Activated T-cell treated with anti-CD3 and anti-CD28 coated beads for 1 hour (primary cell): ENCODE measurements around the gene MAB21L3.

ENCODE experiments used
- DNase-seq: peaks from one replicate; pipeline ENCODE4 v3.0.0-alpha.2; 2020; ENCODE audit warnings: low read depth

Gene MAB21L3

DNA sequence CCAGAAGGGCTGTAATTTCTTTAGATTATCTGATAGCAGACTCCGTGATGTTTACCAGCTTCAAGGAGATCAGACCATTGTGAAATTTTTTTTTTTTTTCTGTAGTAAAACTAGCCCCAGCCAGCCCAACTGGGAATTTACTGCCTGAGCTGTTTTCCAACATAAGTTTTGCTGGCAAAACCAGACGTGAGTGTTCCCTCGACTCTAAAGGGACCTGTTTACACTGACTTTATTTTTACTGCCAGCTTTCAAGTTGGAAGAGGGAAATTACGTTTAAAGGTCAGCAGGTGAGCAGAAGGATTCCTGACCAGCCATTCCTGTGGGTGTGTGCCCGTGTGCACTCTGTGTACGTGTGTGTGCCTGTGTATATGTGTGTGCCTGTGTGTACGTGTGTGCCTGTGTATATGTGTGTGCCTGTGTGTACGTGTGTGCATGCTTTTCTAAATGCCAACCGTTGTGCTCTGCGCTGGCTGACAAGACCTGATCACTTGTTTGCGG lies 374 bp downstream of the MAB21L3 start:
- DNase-seq = no peak

DNA sequence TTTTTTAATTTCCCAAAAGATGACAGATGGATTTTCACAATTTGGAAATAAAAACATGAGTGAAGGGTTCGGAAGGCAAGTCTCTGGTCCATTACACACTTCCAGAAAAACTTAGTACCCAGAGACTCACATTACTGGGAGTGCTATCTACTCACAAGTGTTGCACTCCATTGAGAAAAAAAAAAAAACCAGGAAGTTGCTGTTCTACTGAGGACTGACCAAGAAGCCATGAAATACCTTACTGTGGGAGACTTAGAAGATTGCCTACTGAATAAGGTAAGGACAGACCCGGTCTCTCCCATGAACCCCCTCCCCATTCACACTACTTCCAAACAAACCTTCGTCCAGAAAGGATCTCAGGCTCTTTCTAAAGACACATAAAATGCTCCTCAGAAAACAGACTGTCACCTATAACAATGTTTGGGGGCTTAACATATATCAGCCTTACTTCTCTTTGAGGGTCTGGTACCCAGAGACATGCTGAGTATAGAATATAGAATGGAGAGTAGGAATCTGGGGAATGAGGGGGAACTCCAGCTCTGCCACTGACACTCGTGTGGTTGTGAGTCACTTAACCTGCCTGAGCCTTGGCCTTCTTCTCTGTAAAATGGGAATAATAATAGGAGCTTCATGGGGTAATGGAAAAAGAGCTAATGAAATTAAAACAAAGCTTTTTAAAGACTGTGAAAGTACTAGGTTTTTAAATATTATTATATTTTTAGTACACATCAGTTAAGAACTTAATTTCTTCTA lies 1.4 kb downstream of the MAB21L3 start:
- no peak for DNase-seq

DNA sequence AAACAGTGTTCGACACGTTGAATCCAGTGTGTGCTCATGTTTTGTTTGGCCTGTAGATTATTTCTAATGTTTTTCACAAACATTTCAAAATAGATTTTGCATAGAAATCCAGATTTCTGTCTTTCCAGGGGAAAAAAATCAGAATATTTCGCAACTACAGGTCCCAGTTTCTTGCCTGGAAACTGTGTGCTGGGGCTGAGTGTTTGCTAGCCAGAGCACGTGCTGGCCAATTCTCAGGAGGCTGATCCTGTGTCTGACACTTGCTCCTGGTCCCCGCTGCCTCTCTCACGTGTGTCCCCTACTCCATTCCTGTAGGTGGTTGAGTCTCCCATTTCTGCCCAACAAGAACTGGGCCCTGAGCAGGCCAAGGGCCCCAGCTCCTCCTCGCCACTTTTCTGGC lies 2.4 kb downstream of the MAB21L3 start:
- no peak for DNase-seq

DNA sequence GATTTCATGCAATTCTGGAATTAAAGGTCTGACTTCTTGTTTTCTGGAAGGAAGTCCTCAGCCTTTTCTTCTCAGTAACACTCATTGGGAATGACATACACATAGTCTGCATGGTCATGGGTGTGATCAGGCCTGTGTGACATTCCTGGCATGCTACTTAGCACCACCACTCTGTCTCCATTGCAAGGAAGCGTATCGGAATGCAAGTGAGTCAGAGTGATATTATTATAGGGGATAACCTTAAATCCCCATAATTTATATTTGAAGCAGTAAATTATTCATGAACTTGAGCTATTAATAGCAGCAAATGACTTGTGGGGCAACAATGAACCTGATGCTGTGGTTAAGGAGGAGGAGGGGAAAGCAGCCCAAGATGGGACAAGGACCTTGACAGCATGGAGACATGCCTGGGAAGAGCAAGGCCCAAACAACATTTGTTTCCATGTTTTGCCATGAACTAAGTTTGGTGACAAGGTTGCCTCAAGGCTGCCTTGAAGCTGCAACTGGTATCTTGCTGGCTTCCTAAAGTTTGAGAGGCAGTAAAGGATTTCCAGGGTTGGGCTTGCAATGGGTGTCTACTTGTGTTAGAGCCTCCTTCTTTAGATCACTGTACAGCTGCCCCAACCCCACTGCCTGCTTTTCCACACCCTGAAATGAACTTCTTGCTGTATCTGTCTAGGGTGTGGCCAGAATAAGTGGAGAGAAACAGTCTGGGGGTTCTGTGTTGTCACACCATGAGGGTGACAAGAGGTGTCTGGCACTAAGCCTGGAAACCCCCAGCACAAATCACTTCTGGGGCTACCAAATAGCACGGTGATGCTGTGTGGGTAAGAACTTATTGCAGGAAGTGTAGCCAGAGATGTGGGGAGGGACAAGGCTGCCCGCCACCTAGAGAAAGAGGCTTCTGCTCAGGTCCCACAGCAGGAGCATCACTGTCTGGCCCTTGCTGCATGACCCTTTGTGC lies 4.6 kb downstream of the MAB21L3 start:
- DNase-seq = no peak

DNA sequence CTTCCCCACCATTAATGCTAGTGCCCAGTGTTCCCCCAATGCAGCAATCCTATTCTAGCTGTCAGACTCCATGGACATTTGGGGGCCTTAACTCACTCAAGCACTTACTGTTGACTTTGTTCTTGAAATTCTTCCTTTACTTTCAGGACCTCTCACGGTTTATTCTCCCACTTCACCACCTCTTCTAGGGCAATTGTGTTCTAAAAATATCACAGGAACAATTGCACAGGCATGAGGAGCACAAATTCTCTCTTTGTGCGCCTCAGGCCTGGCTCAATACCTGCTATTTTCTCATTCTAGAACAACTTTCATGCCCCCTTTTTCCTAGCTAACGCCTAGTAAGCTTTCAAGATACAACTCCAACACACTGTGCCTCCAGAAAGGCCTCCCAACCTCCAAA lies 7.3 kb downstream of the MAB21L3 start:
- DNase-seq = no peak

DNA sequence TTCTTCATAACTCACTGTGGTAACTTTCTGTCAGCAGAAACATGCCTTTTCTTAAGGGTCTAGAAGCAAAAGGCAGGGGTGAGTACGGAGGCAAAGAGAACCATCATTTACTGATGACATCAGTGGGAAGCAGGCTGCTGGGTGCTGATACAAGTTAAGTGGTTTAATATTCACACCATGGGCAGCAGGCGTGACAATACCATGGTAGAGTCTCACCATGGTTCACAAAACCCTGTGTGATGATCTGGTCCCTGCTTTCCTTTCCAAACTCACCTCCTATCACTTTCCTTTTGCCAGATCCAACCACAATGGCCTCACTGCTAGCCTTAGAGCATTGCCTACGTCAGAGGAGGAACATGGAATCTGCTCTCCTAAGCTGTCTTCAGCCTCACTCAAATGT lies 8.7 kb downstream of the MAB21L3 start:
- no peak for DNase-seq

DNA sequence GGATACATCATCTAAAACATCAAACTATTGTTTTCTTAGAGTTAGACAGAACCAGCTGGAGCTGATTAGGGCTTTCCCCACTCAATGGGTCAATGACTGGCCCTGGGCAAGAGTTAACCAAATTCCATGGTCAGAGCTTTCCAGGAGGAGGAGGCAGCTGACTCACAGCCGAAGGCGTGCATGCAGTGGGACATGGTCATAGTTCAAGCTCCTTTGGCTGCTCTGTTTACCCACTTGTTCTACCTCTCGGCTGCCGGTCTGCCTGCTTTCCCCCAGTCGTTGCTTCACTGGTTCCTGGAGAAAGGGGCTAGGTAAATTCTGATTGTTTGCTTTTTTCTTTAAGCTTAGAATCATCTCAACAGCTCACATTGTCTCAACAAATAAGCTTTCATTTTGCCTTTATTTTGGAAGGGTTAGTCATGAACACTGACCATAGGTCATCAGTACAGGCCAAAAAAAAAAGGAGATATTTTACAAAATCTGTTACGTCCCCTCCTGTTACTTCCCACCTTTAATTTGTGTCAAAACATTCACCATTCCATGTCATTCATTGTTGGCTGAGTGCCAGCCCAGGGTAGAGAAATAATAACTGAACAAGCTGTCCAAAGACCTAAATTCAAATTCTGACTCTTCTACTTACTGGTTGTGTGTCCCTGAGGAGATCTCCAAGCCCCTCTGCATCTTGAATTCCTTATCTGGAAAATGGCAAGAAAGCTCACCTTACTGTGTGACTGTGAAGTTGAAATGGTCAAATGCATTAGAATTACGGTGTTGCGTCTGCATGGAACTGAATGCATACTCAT lies 12.0 kb downstream of the MAB21L3 start:
- no peak for DNase-seq

DNA sequence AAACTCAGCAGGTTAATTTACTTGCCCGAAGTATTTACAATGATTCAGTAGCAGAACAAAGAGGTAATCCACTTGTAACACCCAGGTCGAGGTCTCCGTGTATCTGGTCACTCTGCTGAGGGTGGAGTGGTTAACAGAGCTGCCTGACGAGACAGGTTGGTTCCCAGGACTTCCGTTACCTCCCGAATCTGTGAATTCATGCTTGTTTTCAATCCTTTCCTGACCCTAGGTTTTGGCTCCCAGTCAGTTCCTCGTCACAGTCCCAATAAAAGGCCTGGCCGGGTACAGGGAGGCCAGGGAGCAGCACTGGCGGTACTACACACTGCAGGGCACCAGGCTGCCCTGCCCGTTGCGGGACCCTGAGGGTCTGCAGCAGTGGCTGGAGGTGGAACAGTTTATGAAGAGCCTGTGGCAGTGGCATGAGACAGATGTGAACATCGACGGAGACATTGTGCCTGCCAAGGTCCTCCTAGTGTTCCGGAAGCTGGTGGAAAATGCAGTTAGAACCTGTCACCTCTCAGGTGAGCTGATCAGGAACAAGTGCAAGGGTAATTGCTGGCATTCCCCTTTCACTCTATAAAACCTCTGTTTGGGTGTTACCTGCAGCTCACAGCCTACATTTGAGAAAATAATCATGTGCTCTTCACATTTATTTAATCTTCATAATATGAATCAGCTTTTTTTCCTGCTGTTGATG lies 12.8 kb downstream of the MAB21L3 start:
- DNase-seq = no peak

DNA sequence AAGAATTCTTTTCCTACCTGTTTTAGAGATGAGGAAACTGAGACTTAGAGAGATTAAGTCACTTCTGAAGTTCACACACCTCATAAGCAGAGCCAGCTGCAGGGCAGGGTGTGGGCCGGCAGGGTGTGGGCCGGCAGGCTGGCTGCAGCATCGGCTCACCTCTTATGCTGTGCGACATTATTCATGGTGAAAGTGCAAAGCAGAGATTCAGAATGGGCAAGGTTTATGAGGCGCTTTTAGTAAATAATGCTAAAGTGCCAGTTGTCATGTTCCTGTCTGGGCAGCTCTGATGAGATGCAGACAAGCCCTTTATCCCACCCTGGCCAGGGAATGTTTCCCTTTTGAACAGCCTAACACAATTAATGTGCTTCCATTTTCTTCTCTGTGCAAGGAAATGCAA lies 14.6 kb downstream of the MAB21L3 start:
- no peak for DNase-seq

DNA sequence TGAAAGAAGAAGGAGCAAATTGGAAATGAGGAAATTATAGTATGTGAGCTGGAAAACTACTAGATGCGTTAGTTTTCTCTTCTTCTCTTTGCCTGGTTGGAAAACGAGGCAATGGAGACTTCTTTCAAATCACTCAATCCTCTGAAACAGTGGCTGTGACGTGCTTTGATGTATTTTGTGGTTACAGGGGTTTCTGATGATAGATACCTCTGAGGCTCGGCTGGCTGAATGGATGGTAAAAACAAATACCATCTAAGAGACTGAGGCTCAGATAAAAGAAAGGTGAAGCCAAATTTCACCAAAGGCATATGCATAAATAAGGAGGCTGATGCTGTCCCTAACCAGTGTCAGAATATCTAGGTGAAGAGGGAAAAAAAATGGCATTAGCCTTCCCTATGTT lies 15.1 kb downstream of the MAB21L3 start:
- no peak for DNase-seq

DNA sequence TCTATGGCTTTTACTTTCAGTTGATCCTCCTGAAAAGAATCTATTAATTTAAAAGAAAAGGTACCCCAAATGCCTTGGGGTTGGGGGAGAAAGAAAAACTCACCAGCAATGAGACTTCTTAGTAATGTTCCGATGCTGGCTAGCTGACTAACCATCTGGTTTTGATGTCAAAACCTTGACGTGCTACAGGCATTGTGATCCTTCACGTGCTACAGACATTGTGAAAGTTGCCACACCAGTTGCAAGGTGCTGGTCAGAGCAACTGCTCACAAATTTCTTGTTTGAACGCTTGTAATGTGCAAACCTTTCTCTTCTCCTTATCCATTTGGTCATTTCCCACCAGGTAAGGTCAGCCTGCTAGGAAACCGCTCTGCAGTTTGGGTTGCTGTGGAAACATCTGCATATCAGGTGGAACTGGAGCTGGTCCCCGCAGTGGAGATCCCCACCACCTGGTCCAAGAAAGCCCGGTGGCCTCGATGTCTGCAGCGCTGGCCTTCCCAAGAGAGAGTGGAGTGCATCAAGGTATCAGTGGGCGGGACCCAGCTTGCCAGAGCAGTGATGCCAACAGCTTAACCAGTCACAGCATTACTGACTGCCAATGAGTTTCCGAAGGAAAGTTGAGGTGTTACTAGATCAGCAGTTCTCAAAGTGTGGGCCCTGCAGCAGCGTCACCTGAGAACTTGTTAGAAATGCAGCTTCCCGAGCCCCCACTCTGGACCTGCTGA lies 16.1 kb downstream of the MAB21L3 start:
- DNase-seq = no peak

DNA sequence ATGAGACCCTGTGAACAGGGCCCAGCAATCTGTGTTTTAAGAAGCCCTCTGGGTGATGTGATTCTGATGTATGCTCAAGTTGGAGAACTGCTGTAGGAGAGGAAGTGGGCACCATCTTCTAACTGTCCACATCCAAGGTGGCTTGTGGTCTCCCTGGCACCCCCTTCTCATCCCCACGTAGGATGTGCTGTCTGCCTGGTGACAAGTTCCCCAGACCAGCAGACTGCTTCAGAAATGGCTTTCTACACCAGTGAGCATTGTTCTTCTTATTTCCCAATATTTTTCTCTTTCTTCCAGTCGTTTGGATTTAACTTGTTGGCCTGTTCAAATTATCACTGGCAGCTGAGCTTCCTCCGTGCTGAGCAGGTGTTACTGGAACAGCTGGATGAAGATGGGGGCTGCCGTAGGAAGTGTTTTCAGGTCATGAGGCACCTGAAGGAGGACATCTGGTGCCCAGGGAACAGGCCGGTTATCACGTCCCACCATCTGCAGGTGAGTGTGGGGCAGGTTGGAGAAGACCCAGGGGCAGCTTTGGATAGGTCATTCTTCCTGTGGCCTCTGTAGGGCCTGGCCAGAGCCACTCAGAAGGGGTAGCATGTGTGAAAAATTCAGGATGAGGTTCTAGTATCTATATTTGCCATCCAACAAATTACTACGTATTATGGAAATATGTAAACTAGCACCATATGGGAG lies 16.8 kb downstream of the MAB21L3 start:
- no peak for DNase-seq

DNA sequence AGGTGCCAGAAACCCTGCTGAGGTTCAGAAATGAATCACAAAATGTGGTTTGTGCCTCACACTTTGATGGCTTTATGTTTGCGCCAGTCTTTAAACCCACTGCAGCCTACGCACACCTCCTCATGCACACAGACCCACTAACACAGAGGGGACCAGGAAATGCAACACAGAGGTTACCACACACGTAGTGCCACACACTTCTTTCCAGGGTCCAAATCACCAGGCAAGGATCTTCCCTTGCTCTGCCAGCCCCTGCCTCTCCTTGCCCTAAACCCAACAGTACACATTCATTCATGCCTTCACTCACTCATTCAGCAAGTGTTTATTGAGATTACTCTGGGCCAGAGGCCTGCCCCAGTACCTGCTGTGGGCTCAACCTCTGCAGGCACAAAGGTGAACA lies 17.5 kb downstream of the MAB21L3 start:
- DNase-seq = peak; percentile 14

DNA sequence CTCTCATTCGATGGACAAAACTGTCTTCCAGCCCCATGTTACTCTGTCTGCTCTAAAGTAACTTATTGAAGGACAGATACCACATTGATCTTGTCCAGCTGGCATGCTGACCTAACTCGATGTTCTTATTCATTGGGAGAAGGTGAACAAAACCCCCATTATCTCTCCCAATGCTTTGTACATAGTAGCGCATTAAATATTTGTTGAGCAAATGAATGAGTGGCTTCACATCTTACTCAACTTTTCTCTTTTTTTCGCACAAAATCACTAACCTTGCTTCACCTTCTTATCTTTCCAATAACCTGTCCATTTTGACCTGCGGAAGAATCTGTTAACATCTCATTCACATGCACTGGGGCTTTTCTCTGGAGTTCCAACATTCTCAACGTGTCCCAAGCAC lies 18.3 kb downstream of the MAB21L3 start:
- DNase-seq = no peak

DNA sequence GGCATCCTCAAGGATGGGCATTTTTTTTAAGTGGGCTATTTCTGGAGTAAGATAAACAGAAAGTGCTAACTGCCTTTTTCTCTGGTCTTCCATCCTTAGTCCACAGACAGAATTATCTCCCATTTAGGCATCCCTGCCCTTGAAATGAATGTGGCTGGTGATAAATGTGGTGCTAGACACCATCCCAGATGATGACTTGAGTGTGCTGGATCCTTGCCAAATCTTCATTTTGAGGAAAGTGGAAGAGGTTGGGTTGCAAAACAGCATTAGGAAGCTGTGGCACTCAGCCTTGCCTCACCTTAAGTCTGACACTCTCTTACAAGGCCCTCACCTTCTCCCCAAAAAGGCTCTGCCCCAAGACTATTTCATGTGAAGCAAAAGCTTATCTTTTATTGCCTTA lies 19.2 kb downstream of the MAB21L3 start:
- no peak for DNase-seq

DNA sequence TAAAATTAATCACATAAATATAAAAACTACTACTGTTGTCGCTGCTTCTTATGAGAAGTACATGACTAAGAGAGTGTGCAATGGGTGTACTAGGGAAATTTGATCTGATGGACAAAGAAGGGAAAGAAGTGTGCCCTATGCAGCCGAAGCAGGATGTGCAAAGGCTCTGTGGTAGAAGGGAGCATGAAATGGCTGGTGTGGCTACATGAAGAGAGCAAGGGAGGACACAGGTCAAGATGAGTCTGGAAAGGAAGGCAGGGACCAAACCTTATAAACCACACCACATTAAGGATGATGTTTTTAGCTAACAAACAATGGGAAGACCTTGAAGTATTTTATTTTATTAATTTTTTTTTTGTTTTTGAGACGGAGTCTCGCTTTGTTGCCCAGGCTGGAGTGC lies 20.0 kb downstream of the MAB21L3 start:
- no peak for DNase-seq

DNA sequence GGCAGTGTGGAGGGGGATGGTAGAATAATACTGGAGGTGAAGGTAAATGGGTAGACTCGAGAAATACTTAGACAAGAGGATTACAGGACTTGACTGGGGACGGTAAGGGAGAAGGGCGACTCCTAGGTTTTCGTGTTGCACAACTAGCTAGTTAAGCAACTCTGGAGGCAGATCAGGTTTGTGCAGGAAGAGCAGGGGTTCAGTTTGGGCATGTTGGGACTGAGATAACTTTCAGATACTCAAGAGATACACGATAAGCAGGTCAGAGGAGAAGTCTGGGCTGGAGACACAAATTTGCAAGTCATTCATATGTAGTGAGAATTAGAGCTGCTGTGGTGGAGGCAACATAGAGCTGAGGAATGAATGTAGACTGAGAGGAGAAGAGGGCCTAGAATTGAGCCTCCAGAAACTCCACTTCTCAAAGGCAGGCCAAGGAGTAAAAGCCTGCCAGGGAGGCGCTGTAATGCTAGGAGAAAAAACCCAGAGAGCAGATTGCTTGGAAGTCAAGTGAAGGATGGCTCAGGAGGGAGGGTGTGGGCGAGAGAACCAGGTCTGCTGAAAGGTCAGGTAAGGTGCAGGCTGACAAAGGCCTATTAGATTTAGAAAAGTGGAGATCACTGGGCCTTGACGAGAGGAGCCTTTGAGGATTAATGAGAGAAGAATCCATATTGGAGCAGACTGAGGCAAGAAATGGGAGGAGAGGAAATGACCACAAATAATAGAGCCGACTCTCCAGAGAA lies 20.8 kb downstream of the MAB21L3 start:
- no peak for DNase-seq

DNA sequence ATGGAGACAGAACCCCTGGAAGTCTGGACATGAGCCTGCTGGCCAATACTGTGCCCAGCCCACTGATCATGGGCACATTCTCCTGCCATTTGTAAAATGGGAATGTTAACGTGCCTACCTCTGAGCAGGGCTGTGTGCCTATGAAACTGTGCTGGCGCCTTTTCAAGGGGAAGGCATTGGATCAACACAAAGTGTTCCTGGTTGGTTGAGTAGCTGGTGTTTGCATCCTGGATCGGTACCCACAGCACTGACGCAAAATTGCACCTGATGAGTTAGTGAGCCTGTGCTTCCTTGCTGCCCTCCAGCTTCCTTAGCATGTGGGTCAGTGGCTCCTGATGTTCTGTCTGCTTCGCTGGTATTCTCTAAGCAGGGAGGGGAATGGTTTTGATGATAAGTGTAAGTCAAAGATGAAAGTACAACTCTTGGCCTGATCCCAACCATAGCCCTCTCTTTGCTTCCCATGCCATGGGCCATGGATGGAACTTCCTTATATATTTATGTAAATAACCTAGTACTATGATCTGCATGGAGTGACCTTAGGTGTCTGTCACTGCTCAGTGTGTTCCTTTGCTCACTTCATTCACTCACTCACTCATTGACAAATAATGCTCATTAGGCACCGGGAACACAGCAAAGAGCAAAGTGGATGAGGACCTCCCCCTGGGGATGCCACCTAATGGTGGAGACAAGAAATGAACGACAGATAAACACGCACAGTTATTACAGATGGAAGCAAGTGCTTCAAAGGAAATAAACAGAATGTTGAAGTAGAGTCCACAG lies 22.7 kb downstream of the MAB21L3 start:
- DNase-seq = no peak

DNA sequence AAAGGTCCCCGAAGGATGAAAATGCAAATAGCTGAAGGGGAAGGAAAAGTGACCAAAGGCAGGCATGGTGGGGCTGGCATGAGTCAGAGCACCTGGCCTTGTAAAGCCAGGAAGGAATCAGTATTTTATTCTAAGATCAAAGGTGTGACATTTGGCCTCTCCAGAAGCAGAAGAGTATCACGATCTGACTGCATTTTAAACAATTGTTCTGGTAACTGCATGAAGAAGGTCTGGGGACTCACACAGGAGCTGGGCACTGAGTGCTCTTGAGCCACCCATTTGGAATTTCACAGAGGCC lies 23.2 kb downstream of the MAB21L3 start:
- DNase-seq = no peak
